Common myeloid progenitor, CD34-positive (primary cell): ENCODE data around the gene GPX4. TPM values are rescaled to one million over a fixed set of nuclear protein-coding genes. Genes with fewer than 3 reads are reported as not detected.

Source experiments
- CTCF ChIA-PET: fragments of 350-600 bp; sonication (Branson Sonifier 250); formaldehyde crosslinking; loops from one replicate; lab custom pipeline; 2021; ENCODE audit warnings: antibody characterized with exemption; lab: Charles Lee
- POLR2A ChIA-PET: fragments of 350-600 bp; sonication (Branson Sonifier 250); formaldehyde crosslinking; loops from one replicate; lab custom pipeline; 2021; ENCODE audit warnings: antibody characterized with exemption; lab: Charles Lee
- DNase-seq, 3 donors: peaks; one replicate each; pipeline versions ENCODE4 v3.0.0 to v3.0.0-alpha.2; 2013
- H3K27ac ChIP-seq, 2 experiments: 1 replicate in 1 of 2; 2 replicates in 1 of 2; pipeline ENCODE4 v1.7.0; 2013; ENCODE audit warnings: inconsistent platforms in 2 of 2, low read length in 2 of 2, mild to moderate bottlenecking in 2 of 2, low read depth in 1 of 2, moderate library complexity in 1 of 2; ENCODE audit not compliant: severe bottlenecking in 2 of 2, insufficient read depth in 1 of 2, poor library complexity in 1 of 2
- H3K27me3 ChIP-seq, 5 experiments: replicated peaks in 2 of 5; 1 replicate in 3 of 5; 2 replicates in 2 of 5; pipeline versions ENCODE4 v1.6.1 to v1.7.0; 2013; ENCODE audit warnings: low read length in 4 of 5, mild to moderate bottlenecking in 2 of 5, moderate library complexity in 2 of 5, inconsistent platforms in 1 of 5; ENCODE audit not compliant: insufficient read depth in 5 of 5, control insufficient read depth in 4 of 5
- H3K36me3 ChIP-seq, 4 experiments: 1 replicate in 2 of 4; 2 replicates in 2 of 4; pipeline versions ENCODE4 v1.6.1 to v1.7.0; 2013; ENCODE audit warnings: low read length in 3 of 4, control low read depth in 1 of 4, mild to moderate bottlenecking in 1 of 4; ENCODE audit not compliant: control insufficient read depth in 4 of 4, insufficient read depth in 4 of 4
- H3K4me1 ChIP-seq, 4 experiments: 1 replicate in 3 of 4; 2 replicates in 1 of 4; pipeline versions ENCODE4 v1.6.1 to v1.7.1; 2013; ENCODE audit warnings: low read length in 3 of 4, mild to moderate bottlenecking in 3 of 4, control low read depth in 1 of 4, inconsistent platforms in 1 of 4, moderate library complexity in 1 of 4; ENCODE audit not compliant: control insufficient read depth in 4 of 4, insufficient read depth in 4 of 4; ENCODE audit errors: control extremely low read depth in 1 of 4
- H3K4me3 ChIP-seq, 7 experiments: 1 replicate in 4 of 7; 2 replicates in 3 of 7; pipeline versions ENCODE4 v1.5.1 to v1.7.0; 2013; ENCODE audit warnings: mild to moderate bottlenecking in 7 of 7, low read length in 6 of 7, moderate library complexity in 6 of 7, inconsistent platforms in 2 of 7, low read depth in 2 of 7, control low read depth in 1 of 7; ENCODE audit not compliant: insufficient read depth in 4 of 7, control insufficient read depth in 1 of 7; ENCODE audit errors: extremely low read depth in 1 of 7
- H3K9me3 ChIP-seq, 5 experiments: 1 replicate in 4 of 5; 2 replicates in 1 of 5; pipeline versions ENCODE4 v1.6.1 to v1.7.1; 2013; ENCODE audit warnings: low read length in 4 of 5, mild to moderate bottlenecking in 2 of 5, inconsistent platforms in 1 of 5, low read depth in 1 of 5, moderate library complexity in 1 of 5; ENCODE audit not compliant: control insufficient read depth in 4 of 5, insufficient read depth in 2 of 5; ENCODE audit errors: control extremely low read depth in 1 of 5
- WGBS: methylation state at CpG from one replicate; pipeline ENCODE4 v1.1.5; 2013; ENCODE audit not compliant: insufficient coverage; 5-methylcytosine and 5-hydroxymethylcytosine counted together
- polyA plus RNA-seq: library from polyadenylated mRNA; unstranded; fragments of 120-200 nt; gene quantifications from one replicate; pipeline ENCODE4 v1.2.1, GENCODE V29; 2013

The GPX4 gene
- polyA plus RNA-seq: 176 TPM

- H3K27ac ChIP-seq: peak within 1 kb of the TSS; percentile 70 to 84
- no peaks in the 10 kb centered on the region for H3K9me3 ChIP-seq
- DNase-seq: peak; percentile 99 to 100 (median 99)
- peak within 1 kb of the TSS; percentile 55 to 86 (median 67) for H3K4me3 ChIP-seq
- ChIA-PET CTCF (interaction anchor here (1.4 kb wide), 1 partner anchor 140 kb away, joined by 3 read pairs; no protein-coding TSS in a partner anchor), POLR2A (interaction anchor here (0.6 kb wide), 1 partner anchor 23 kb away, joined by 3 read pairs; no protein-coding TSS in a partner anchor)
- H3K4me1 ChIP-seq: peaks cover 4 to 54% (median 49%) of the 10 kb centered on the region in 4 experiments
- WGBS: under 1% methylated on average over 43 of the region's 75 CpGs
- no peaks in the 10 kb centered on the region for H3K27me3 ChIP-seq
- peaks cover 0 to 31% (median 17%) of the 10 kb centered on the region in 4 experiments for H3K36me3 ChIP-seq
Observed at GRCh38 chr19:1103708-1104310, at the start of gene GPX4. GPX4 (plus strand) TSS chr19:1103994; CDS start chr19:1104044, 50 bp downstream.

- ChIA-PET CTCF (interaction anchor here (0.9 to 2.0 kb wide), 3 partner anchors 10 to 13 kb away, joined by 3 to 5 read pairs (median 4); no protein-coding TSS in a partner anchor), POLR2A (no interaction called here)
- peaks cover 0 to 38% (median 34%) of the 10 kb centered on the region in 5 experiments for H3K9me3 ChIP-seq
Observed at GRCh38 chr19:1054102-1055027, 49.4 kb upstream of the GPX4 start.

GRCh38 chr19:1055028-1055425, 48.8 kb upstream of the GPX4 start:
- H3K4me1 ChIP-seq: no peaks in the 10 kb centered on the region
- no peak overlapping the region for H3K27ac ChIP-seq
- peaks cover 0 to 38% (median 36%) of the 10 kb centered on the region in 5 experiments for H3K9me3 ChIP-seq
- peaks cover 0 to 43% (median 26%) of the 10 kb centered on the region in 4 experiments for H3K36me3 ChIP-seq
- no peaks in the 10 kb centered on the region for H3K27me3 ChIP-seq
- ChIA-PET CTCF (interaction anchor here (0.9 kb wide), 1 partner anchor 10 kb away, joined by 3 read pairs; no protein-coding TSS in a partner anchor), POLR2A (no interaction called here)
- WGBS: 90% methylated on average over 10 of the region's 14 CpGs
- no peak overlapping the region for H3K4me3 ChIP-seq
- DNase-seq: no peak

More at GRCh38 chr19:1054102-1055027, 49.4 kb upstream of the GPX4 start:
- H3K4me3 ChIP-seq: no peak overlapping the region
- 95% methylated on average over 24 of the region's 28 CpGs for WGBS
- no peak for DNase-seq
- H3K27me3 ChIP-seq: no peaks in the 10 kb centered on the region
- peaks cover 0 to 40% (median 26%) of the 10 kb centered on the region in 4 experiments for H3K36me3 ChIP-seq
- H3K27ac ChIP-seq: no peak overlapping the region
- H3K4me1 ChIP-seq: peaks cover 0 to 2% (median 1%) of the 10 kb centered on the region in 4 experiments

- no peak for DNase-seq
- no peak overlapping the region for H3K4me3 ChIP-seq
- H3K9me3 ChIP-seq: peaks cover 0 to 40% (median 36%) of the 10 kb centered on the region in 5 experiments
- no peaks in the 10 kb centered on the region for H3K4me1 ChIP-seq
- POLR2A ChIA-PET: interaction anchor here (1.6 kb wide), 1 partner anchor 35 kb away, joined by 3 read pairs; the partner anchor contains the start of genes RNU6-2 and TMEM259
- H3K27ac ChIP-seq: no peak overlapping the region
- CTCF ChIA-PET: interaction anchor here (1.0 to 1.7 kb wide), 3 partner anchors 9 to 15 kb away, joined by 3 to 11 read pairs (median 3); partner anchors contain the start of gene ARHGAP45
- no peaks in the 10 kb centered on the region for H3K27me3 ChIP-seq
- 99% methylated on average over 18 of the region's 20 CpGs for WGBS
- H3K36me3 ChIP-seq: peaks cover 0 to 43% (median 27%) of the 10 kb centered on the region in 4 experiments
Observed at GRCh38 chr19:1055886-1056620, 47.7 kb upstream of the GPX4 start.

- ChIA-PET CTCF (interaction anchor here (1.0 to 1.7 kb wide), 3 partner anchors 8 to 16 kb away, joined by 3 to 11 read pairs (median 3); partner anchors contain the start of gene ARHGAP45), POLR2A (interaction anchor here (0.6 to 1.6 kb wide), 2 partner anchors 20 to 36 kb away, joined by 3 read pairs; partner anchors contain the start of genes RNU6-2 and TMEM259)
- DNase-seq: peak; percentile 75 to 83 (median 82)
- Histone ChIP-seq H3K4me3 (no peak overlapping the region), H3K9me3 (peaks cover 0 to 40% (median 36%) of the 10 kb centered on the region in 5 experiments), H3K27me3 (no peaks in the 10 kb centered on the region), H3K4me1 (no peaks in the 10 kb centered on the region), H3K27ac (no peak overlapping the region), H3K36me3 (peaks cover 0 to 43% (median 28%) of the 10 kb centered on the region in 4 experiments)
- 50% methylated on average over 2 of the region's 3 CpGs for WGBS
Observed at GRCh38 chr19:1057176-1057855, 46.5 kb upstream of the GPX4 start.

GRCh38 chr19:1058112-1058511, 45.7 kb upstream of the GPX4 start:
- CTCF ChIA-PET: interaction anchor here (1.5 kb wide), 1 partner anchor 18 kb away, joined by 4 read pairs; no protein-coding TSS in a partner anchor
- no peaks in the 10 kb centered on the region for H3K4me1 ChIP-seq
- peaks cover 0 to 43% (median 28%) of the 10 kb centered on the region in 4 experiments for H3K36me3 ChIP-seq
- DNase-seq: no peak
- H3K4me3 ChIP-seq: no peak overlapping the region
- H3K9me3 ChIP-seq: peaks cover 0 to 40% (median 36%) of the 10 kb centered on the region in 5 experiments
- POLR2A ChIA-PET: no interaction called here
- WGBS: 100% methylated on average over 5 of the region's 5 CpGs
- no peaks in the 10 kb centered on the region for H3K27me3 ChIP-seq
- H3K27ac ChIP-seq: no peak overlapping the region
